Osteoblast (primary cell): Measurements from ENCODE around the gene ITIH3. TPM values are rescaled to one million over a fixed set of nuclear protein-coding genes. Genes with fewer than 3 reads are reported as not detected.

Source experiments
- DNase-seq: peaks from one replicate; pipeline ENCODE4 v3.0.0; 2011; ENCODE audit warnings: low spot score, mixed read lengths; ENCODE audit not compliant: insufficient read length; ENCODE audit errors: missing footprints
- H2AFZ ChIP-seq: 2 replicates; pipeline ENCODE4 v1.6.0; 2011; ENCODE audit warnings: mild to moderate bottlenecking, low read length
- H3K27ac ChIP-seq: 2 replicates; pipeline ENCODE4 v1.5.1; 2011; ENCODE audit warnings: mild to moderate bottlenecking, low read depth, low read length, moderate library complexity
- H3K27me3 ChIP-seq: 2 replicates; pipeline ENCODE4 v1.6.0; 2012; ENCODE audit warnings: mild to moderate bottlenecking, control low read depth, inconsistent platforms, low read length, moderate library complexity; ENCODE audit not compliant: insufficient read depth
- H3K36me3 ChIP-seq: 2 replicates; pipeline ENCODE4 v1.5.1; 2011; ENCODE audit warnings: mild to moderate bottlenecking, low read length, control low read depth, moderate library complexity; ENCODE audit not compliant: insufficient read depth
- H3K4me1 ChIP-seq: 2 replicates; pipeline ENCODE4 v1.5.1; 2011; ENCODE audit warnings: mild to moderate bottlenecking, low read length, control low read depth, moderate library complexity; ENCODE audit not compliant: insufficient read depth
- H3K4me2 ChIP-seq: 2 replicates; pipeline ENCODE4 v1.6.0; 2011; ENCODE audit warnings: mild to moderate bottlenecking, low read length; ENCODE audit not compliant: insufficient read depth
- H3K4me3 ChIP-seq: fragments of 200-600 bp; sonication (generic); 3 replicates; pipeline ENCODE4 v1.5.1; 2012; ENCODE audit warnings: mild to moderate bottlenecking, low read length, inconsistent platforms; ENCODE audit not compliant: insufficient read depth
- H3K79me2 ChIP-seq: 2 replicates; pipeline ENCODE4 v1.6.0; 2012; ENCODE audit warnings: mild to moderate bottlenecking, low read length, control low read depth, inconsistent platforms; ENCODE audit not compliant: insufficient read depth
- H3K9me3 ChIP-seq: 2 replicates; pipeline ENCODE4 v1.5.1; 2011; ENCODE audit warnings: low read depth, low read length, control low read depth
- H4K20me1 ChIP-seq: 2 replicates; pipeline ENCODE4 v1.6.0; 2012; ENCODE audit warnings: mild to moderate bottlenecking, low read length, control low read depth; ENCODE audit not compliant: insufficient read depth
- total RNA-seq: library from RNA; depleted of rRNA; stranded (reverse); fragments of >200 nt; gene quantifications from 2 replicates; pipeline ENCODE4 v1.2.3, GENCODE V29; 2012
- TF ChIP-seq, protein P1 (sequence below): IDR thresholded peaks from 2 replicates; pipeline ENCODE4 v1.5.1; 2011; ENCODE audit warnings: mild to moderate bottlenecking, low read depth, low read length, moderate library complexity; ENCODE audit errors: extremely low read depth

Gene ITIH3
- total RNA-seq, 1 donor, result under 0.01 TPM

DNA sequence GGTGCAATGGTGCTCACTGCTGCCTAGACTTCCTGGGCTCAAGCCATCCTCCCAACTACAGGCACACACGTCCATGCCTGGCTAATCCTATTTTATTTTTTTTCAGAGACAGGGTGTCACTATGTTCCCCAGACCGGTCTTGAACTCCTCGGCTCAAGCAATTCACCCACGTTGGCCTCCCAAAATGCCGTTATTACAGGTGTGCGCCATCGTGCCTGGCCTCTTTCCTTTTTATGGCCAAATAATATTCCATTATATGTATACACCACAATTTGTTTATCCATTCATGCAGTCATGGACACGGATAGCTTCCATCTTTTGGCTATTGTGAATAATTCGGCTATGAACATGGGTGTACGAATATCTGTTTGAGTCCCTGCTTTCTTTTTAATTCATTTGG is 22.9 kb upstream of the ITIH3 start:
- no peaks in the 10 kb centered on the region for H3K27me3 ChIP-seq
- no peak for DNase-seq
- no peaks in the 10 kb centered on the region for H3K9me3 ChIP-seq
- no peak overlapping the region for H3K4me3 ChIP-seq
- H3K79me2 ChIP-seq, result peaks cover 18% of the 10 kb centered on the region
- TF ChIP-seq, protein P1, sequence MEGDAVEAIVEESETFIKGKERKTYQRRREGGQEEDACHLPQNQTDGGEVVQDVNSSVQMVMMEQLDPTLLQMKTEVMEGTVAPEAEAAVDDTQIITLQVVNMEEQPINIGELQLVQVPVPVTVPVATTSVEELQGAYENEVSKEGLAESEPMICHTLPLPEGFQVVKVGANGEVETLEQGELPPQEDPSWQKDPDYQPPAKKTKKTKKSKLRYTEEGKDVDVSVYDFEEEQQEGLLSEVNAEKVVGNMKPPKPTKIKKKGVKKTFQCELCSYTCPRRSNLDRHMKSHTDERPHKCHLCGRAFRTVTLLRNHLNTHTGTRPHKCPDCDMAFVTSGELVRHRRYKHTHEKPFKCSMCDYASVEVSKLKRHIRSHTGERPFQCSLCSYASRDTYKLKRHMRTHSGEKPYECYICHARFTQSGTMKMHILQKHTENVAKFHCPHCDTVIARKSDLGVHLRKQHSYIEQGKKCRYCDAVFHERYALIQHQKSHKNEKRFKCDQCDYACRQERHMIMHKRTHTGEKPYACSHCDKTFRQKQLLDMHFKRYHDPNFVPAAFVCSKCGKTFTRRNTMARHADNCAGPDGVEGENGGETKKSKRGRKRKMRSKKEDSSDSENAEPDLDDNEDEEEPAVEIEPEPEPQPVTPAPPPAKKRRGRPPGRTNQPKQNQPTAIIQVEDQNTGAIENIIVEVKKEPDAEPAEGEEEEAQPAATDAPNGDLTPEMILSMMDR, result no peak
- peak overlapping the region; percentile 82 for H3K4me2 ChIP-seq
- no peak overlapping the region for H3K27ac ChIP-seq
- H3K4me1 ChIP-seq, result peaks cover 9% of the 10 kb centered on the region
- no peaks in the 10 kb centered on the region for H4K20me1 ChIP-seq
- peak overlapping the region; percentile 95 for H2AFZ ChIP-seq
- no peaks in the 10 kb centered on the region for H3K36me3 ChIP-seq

- H3K4me2 ChIP-seq, result no peak overlapping the region
- no peaks in the 10 kb centered on the region for H3K36me3 ChIP-seq
- peaks cover 9% of the 10 kb centered on the region for H3K4me1 ChIP-seq
- DNase-seq, result no peak
- H3K27ac ChIP-seq, result no peak overlapping the region
- no peaks in the 10 kb centered on the region for H4K20me1 ChIP-seq
- peaks cover 15% of the 10 kb centered on the region for H3K79me2 ChIP-seq
- H3K9me3 ChIP-seq, result no peaks in the 10 kb centered on the region
- H3K4me3 ChIP-seq, result no peak overlapping the region
- TF ChIP-seq, protein P1, result no peak
- no peak overlapping the region for H2AFZ ChIP-seq
- H3K27me3 ChIP-seq, result no peaks in the 10 kb centered on the region
Measured at GRCh38 chr3:52773361-52774065, 21.1 kb upstream of the ITIH3 start.

DNA sequence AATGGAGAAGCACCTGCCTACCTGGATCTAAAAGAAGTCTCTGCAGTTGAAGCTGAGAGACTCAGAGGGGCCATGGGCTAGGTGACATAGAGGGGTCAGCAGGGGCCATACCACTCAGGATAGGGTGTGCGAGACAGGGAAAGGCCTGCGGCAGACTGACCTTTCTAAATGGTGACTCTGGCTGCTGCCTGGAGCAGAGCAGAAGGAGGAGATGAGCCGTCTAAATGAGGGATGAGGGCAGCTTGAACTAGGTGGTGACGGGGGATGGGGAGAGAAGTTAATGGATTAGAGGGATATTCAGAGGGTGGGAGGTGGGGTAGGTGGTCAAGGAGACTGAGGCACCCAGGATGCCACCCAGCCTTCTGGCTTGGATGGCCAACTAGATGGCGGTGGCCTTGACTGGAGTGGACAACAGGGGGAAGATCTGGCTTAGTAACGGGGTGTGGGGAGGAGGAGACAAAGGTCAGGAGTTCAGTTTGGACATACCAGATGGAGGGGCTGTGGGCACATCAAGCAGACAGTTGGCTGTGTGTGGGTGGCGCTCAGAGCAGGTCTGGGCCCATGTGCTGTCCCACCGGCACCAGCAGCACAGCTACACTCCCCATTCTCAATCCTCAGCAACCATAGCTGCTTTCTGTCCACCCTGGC is 20.4 kb upstream of the ITIH3 start:
- DNase-seq, result no peak
- H2AFZ ChIP-seq, result no peak overlapping the region

More for the DNA sequence above, 20.4 kb upstream of the ITIH3 start:
- Histone ChIP-seq H3K79me2 (peaks cover 14% of the 10 kb centered on the region), H3K4me3 (no peak overlapping the region), H3K27ac (no peak overlapping the region), H3K4me2 (no peak overlapping the region), H3K4me1 (peaks cover 9% of the 10 kb centered on the region), H3K27me3 (no peaks in the 10 kb centered on the region), H3K9me3 (no peaks in the 10 kb centered on the region), H3K36me3 (no peaks in the 10 kb centered on the region), H4K20me1 (no peaks in the 10 kb centered on the region)
- TF ChIP-seq, protein P1, result no peak
